Eye (tissue), 1 donor: Measurements from ENCODE around the gene CEBPA.

ENCODE experiments used
- DNase-seq: peaks from one replicate; pipeline ENCODE4 v3.0.0-alpha.2; 2015

CEBPA gene

GRCh38 chr19:33302175-33302973 lies at the start of gene CEBPA:
Gene CEBPA, minus strand, starts transcription at chr19:33302534. Its CDS starts 120 bp downstream, at chr19:33302414.
- DNase-seq = peak; percentile 91

- no peak for DNase-seq
Observed at GRCh38 chr19:33350538-33351309, 48.4 kb upstream of the CEBPA start.

- no peak for DNase-seq
Observed at GRCh38 chr19:33349319-33350289, 47.3 kb upstream of the CEBPA start.

- DNase-seq = no peak
Observed at GRCh38 chr19:33348301-33349010, 46.1 kb upstream of the CEBPA start.

- peak; percentile 28 for DNase-seq
Observed at GRCh38 chr19:33347300-33347699, 45.0 kb upstream of the CEBPA start.

- no peak for DNase-seq
Observed at GRCh38 chr19:33346665-33347064, 44.3 kb upstream of the CEBPA start.

GRCh38 chr19:33345163-33345562 lies 42.8 kb upstream of the CEBPA start:
- no peak for DNase-seq

- no peak for DNase-seq
Observed at GRCh38 chr19:33344573-33344925, 42.2 kb upstream of the CEBPA start.

- peak; percentile 75 for DNase-seq
Observed at GRCh38 chr19:33343859-33344572, 41.7 kb upstream of the CEBPA start.

GRCh38 chr19:33343301-33343700 lies 41.0 kb upstream of the CEBPA start:
- no peak for DNase-seq

GRCh38 chr19:33340991-33341390 lies 38.7 kb upstream of the CEBPA start:
- DNase-seq = no peak

- DNase-seq = no peak
Observed at GRCh38 chr19:33339016-33339984, 37.0 kb upstream of the CEBPA start.

- no peak for DNase-seq
Observed at GRCh38 chr19:33335446-33335845, 33.1 kb upstream of the CEBPA start.

- no peak for DNase-seq
Observed at GRCh38 chr19:33334271-33334670, 31.9 kb upstream of the CEBPA start.

GRCh38 chr19:33333642-33334041 lies 31.3 kb upstream of the CEBPA start:
- DNase-seq = no peak

- no peak for DNase-seq
Observed at GRCh38 chr19:33333151-33333550, 30.8 kb upstream of the CEBPA start.

- no peak for DNase-seq
Observed at GRCh38 chr19:33332248-33332647, 29.9 kb upstream of the CEBPA start.

- no peak for DNase-seq
Observed at GRCh38 chr19:33329736-33330135, 27.4 kb upstream of the CEBPA start.

GRCh38 chr19:33329060-33329459 lies 26.7 kb upstream of the CEBPA start:
- no peak for DNase-seq

- no peak for DNase-seq
Observed at GRCh38 chr19:33325920-33326319, 23.6 kb upstream of the CEBPA start.
